Measurements from ENCODE around the gene CCDC3. TPM values are rescaled to one million over a fixed set of nuclear protein-coding genes. Genes with fewer than 3 reads are reported as not detected.

The CCDC3 gene
- polyA plus RNA-seq, 6 donors from 2014 or later: not detected

- Mint-ChIP-seq H3K36me3 (peaks cover 0 to 2% of the 10 kb centered on the region in 2 donors), H3K27me3 (peaks cover 0 to 8% (median 0%) of the 10 kb centered on the region in 3 donors), H3K4me3 (no peak overlapping the region), H3K4me1 (no peaks in the 10 kb centered on the region), H3K27ac (no peak overlapping the region), H3K9me3 (peaks cover 3 to 10% (median 7%) of the 10 kb centered on the region in 7 donors)
- ATAC-seq (ENCODE audit: low read depth in 2 of 2) (no peak), DNase-seq (no peak)
Observed at GRCh38 chr10:12947741-12948140, 53.8 kb downstream of the CCDC3 start.

DNA sequence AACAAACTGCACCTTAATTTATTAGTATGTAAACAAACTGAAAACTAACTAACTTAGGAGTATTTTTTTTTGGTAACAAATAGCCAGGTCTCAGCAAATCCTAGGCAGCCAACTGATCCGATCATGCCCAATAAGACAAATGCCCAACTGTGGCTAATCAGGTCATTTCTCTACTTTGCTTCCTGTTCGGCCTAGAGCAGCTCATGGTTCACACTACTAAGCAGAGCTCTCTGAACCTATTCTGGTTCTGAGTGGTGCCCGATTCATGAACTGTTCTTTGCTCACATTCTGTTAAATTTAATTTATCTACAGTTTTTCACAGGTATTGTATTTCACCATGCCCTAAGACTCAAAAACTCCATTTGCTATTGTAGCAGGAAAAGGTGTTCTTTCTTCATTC lies 55.1 kb downstream of the CCDC3 start:
- no peaks in the 10 kb centered on the region for H3K36me3 Mint-ChIP-seq
- ATAC-seq (ENCODE audit: low read depth in 2 of 2) (no peak), DNase-seq (no peak)
- no peak overlapping the region for H3K27ac Mint-ChIP-seq
- peaks cover 0 to 8% (median 0%) of the 10 kb centered on the region in 3 donors for H3K27me3 Mint-ChIP-seq
- H3K4me1 Mint-ChIP-seq: no peaks in the 10 kb centered on the region
- H3K4me3 Mint-ChIP-seq: no peak overlapping the region
- H3K9me3 Mint-ChIP-seq: peaks cover 0 to 1% (median 0%) of the 10 kb centered on the region in 7 donors

GRCh38 chr10:12945690-12946359 lies 55.7 kb downstream of the CCDC3 start:
- no peak for DNase-seq
- Mint-ChIP-seq H3K4me1 (no peaks in the 10 kb centered on the region), H3K36me3 (no peaks in the 10 kb centered on the region), H3K9me3 (peaks cover 0 to 1% (median 0%) of the 10 kb centered on the region in 7 donors), H3K4me3 (no peak overlapping the region), H3K27me3 (peaks cover 0 to 8% (median 0%) of the 10 kb centered on the region in 3 donors), H3K27ac (no peak overlapping the region)
- peak; percentile 14 to 34 for ATAC-seq (ENCODE audit: low read depth in 2 of 2)

DNA sequence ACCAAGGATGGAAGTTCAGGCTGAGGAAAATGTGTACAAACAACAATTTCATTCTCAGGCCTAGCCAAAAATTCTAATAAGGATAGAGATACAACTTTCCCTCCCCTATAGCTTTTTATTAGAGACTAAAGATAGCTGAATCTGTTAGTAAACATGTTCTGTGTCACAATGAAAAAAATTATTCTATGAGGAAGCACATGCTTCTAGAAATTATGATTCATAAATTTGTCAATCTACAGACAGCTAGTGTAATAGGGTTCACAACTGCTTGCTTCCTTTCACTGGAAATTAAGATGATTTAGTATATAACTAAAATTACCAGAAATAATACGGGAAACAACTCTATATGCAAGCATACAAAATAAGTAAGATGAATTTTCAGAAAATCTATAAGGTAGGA lies 56.6 kb downstream of the CCDC3 start:
- Mint-ChIP-seq H3K36me3 (no peaks in the 10 kb centered on the region), H3K27me3 (peaks cover 0 to 4% (median 0%) of the 10 kb centered on the region in 3 donors), H3K4me3 (no peak overlapping the region), H3K27ac (no peak overlapping the region), H3K4me1 (no peaks in the 10 kb centered on the region), H3K9me3 (peaks cover 0 to 1% (median 0%) of the 10 kb centered on the region in 7 donors)
- no peak for ATAC-seq (ENCODE audit: low read depth in 2 of 2)
- no peak for DNase-seq

GRCh38 chr10:12943425-12943824 lies 58.1 kb downstream of the CCDC3 start:
- H3K27ac Mint-ChIP-seq: no peak overlapping the region
- no peak for DNase-seq
- no peak overlapping the region for H3K4me3 Mint-ChIP-seq
- H3K4me1 Mint-ChIP-seq: no peaks in the 10 kb centered on the region
- H3K27me3 Mint-ChIP-seq: peaks cover 0 to 11% (median 8%) of the 10 kb centered on the region in 3 donors
- ATAC-seq (ENCODE audit: low read depth in 2 of 2): no peak
- H3K9me3 Mint-ChIP-seq: peaks cover 0 to 1% (median 0%) of the 10 kb centered on the region in 7 donors
- H3K36me3 Mint-ChIP-seq: no peaks in the 10 kb centered on the region

DNA sequence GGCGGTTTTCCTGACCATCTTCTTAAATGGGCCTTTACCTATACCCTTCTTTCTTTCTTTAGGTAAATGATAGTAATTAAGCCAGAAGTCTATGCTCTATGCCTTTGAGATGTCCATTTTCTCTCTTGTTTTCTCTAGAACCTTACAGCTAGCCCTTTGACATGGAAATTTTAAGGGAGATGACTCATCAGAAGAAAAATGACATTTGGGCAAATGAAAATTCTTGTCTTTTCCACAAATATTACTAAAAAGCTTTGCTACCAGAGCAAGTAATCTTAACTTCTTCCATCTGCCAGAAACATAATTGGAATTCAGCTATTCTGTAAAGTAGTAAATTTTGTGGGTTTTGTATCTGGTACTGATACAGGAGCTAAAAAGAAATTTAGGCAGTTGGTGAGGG lies 59.5 kb downstream of the CCDC3 start:
- Mint-ChIP-seq H3K27ac (no peak overlapping the region), H3K27me3 (peaks cover 0 to 19% (median 18%) of the 10 kb centered on the region in 3 donors), H3K36me3 (no peaks in the 10 kb centered on the region), H3K4me3 (no peak overlapping the region), H3K9me3 (no peaks in the 10 kb centered on the region), H3K4me1 (no peaks in the 10 kb centered on the region)
- ATAC-seq (ENCODE audit: low read depth in 2 of 2) (no peak), DNase-seq (no peak)

- Mint-ChIP-seq H3K9me3 (peaks cover 0 to 1% (median 0%) of the 10 kb centered on the region in 7 donors), H3K36me3 (no peaks in the 10 kb centered on the region)
- no peak for ATAC-seq (ENCODE audit: low read depth in 2 of 2)
Observed at GRCh38 chr10:12940791-12941190, 60.7 kb downstream of the CCDC3 start.

GRCh38 chr10:12938271-12938670 lies 63.2 kb downstream of the CCDC3 start:
- H3K4me1 Mint-ChIP-seq: no peaks in the 10 kb centered on the region
- no peak overlapping the region for H3K4me3 Mint-ChIP-seq
- ATAC-seq (ENCODE audit: low read depth in 2 of 2): no peak
- DNase-seq: no peak
- H3K27me3 Mint-ChIP-seq: peaks cover 0 to 19% (median 18%) of the 10 kb centered on the region in 3 donors
- peaks cover 0 to 10% (median 0%) of the 10 kb centered on the region in 7 donors for H3K9me3 Mint-ChIP-seq
- H3K36me3 Mint-ChIP-seq: no peaks in the 10 kb centered on the region
- H3K27ac Mint-ChIP-seq: no peak overlapping the region

More at GRCh38 chr10:12940791-12941190, 60.7 kb downstream of the CCDC3 start:
- Mint-ChIP-seq H3K27me3 (peaks cover 0 to 19% (median 18%) of the 10 kb centered on the region in 3 donors), H3K4me3 (no peak overlapping the region), H3K4me1 (no peaks in the 10 kb centered on the region), H3K27ac (peak overlapping the region in 1 of 6 donors; percentile 8)
- DNase-seq: no peak

DNA sequence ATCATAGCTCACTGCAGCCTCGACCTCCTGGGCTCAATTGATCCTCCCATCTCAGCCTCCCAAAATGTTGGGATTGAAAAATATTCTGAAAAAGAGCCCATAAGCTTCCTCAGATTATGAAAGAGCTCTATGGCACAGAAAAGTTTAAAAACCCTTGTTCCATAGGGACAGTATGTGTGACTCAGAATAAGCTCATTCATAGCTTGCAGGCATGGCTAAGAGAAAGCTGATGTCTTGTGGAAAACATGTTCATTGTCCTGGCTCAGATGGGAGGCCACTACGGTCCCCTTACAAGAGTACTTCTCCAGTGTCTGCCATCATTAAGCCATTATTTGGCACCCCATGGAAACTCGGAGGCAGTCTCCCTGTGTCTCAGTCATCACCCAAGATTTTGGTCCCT lies 64.0 kb downstream of the CCDC3 start:
- no peak overlapping the region for H3K4me3 Mint-ChIP-seq
- DNase-seq (no peak), ATAC-seq (ENCODE audit: low read depth in 2 of 2) (no peak)
- peaks cover 0 to 19% (median 18%) of the 10 kb centered on the region in 3 donors for H3K27me3 Mint-ChIP-seq
- no peaks in the 10 kb centered on the region for H3K4me1 Mint-ChIP-seq
- H3K9me3 Mint-ChIP-seq: peaks cover 0 to 11% (median 0%) of the 10 kb centered on the region in 7 donors
- no peaks in the 10 kb centered on the region for H3K36me3 Mint-ChIP-seq
- H3K27ac Mint-ChIP-seq: no peak overlapping the region

DNA sequence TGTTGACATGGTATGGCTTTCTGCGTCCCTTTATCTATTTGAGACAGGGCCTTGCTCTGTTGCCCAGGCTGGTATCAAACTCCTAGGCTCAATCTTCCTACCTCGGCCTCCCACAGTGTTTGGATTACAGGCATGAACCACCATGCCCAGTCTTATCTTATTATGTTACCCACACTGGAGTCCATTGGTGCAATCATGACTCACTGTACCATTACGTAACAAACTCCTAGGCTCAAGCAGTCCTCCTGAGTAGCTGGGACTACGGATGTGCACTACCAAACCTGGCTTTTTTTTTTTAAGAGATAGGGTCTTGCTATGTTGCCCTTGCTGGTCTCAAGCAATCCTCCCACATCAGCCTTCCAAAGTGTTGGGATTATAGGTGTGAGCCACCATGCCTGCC lies 66.7 kb downstream of the CCDC3 start:
- Mint-ChIP-seq H3K27ac (no peak overlapping the region), H3K4me1 (no peaks in the 10 kb centered on the region), H3K27me3 (peaks cover 1 to 19% (median 18%) of the 10 kb centered on the region in 3 donors), H3K9me3 (peaks cover 0 to 11% (median 0%) of the 10 kb centered on the region in 7 donors), H3K4me3 (peak overlapping the region in 1 of 8 donors; percentile 9), H3K36me3 (no peaks in the 10 kb centered on the region)
- no peak for DNase-seq
- no peak for ATAC-seq (ENCODE audit: low read depth in 2 of 2)

DNA sequence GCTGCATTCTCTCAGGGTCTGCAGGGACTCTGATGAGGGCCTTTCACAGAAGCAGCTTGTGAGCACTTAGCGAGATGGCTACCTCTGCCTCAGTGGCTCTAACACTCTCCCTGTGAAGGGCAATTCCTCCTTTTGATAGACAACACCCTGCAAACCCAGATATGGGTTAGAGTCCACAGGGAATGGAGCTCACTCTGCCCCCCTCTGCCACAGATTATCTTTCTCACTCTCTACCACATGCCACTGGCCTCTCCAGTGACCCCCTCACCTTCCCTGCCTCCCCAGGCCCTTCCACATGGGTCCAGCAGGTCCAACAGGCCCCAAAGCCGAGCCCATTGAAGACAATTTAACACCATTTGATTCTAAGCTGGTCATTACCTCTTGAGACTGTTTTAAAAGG lies 72.1 kb downstream of the CCDC3 start:
- Mint-ChIP-seq H3K36me3 (no peaks in the 10 kb centered on the region), H3K4me1 (no peaks in the 10 kb centered on the region), H3K9me3 (peaks cover 0 to 17% (median 6%) of the 10 kb centered on the region in 7 donors), H3K4me3 (no peak overlapping the region), H3K27ac (peak overlapping the region in 1 of 6 donors; percentile 54), H3K27me3 (peaks cover 0 to 16% (median 5%) of the 10 kb centered on the region in 3 donors)
- DNase-seq (no peak), ATAC-seq (ENCODE audit: low read depth in 2 of 2) (no peak)

- no peak overlapping the region for H3K4me3 Mint-ChIP-seq
Observed at GRCh38 chr10:12928571-12928970, 72.9 kb downstream of the CCDC3 start.

DNA sequence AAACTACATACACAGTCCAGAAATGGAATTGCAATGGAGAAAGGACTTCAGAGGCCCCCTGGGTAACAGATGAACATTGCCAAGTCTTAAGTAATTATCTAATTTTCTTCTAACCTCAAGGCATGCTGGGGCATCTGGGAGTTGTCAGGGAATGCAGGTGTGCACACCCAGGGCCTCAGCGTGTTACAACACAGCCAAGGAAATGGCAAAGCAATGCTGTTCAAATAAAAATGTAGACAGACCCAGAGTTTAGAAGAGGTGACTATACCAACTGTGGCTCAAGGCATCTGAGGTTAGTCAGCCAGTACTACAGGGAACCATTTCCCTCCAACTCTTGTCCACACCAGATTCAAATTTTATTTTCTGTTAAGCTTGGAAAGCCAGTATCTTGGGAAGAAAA lies 73.6 kb downstream of the CCDC3 start:
- Mint-ChIP-seq H3K9me3 (peaks cover 0 to 17% (median 4%) of the 10 kb centered on the region in 7 donors), H3K27ac (no peak overlapping the region), H3K4me3 (no peak overlapping the region), H3K4me1 (no peaks in the 10 kb centered on the region), H3K36me3 (no peaks in the 10 kb centered on the region), H3K27me3 (peaks cover 0 to 16% (median 5%) of the 10 kb centered on the region in 3 donors)
- ATAC-seq (ENCODE audit: low read depth in 2 of 2): no peak
- no peak for DNase-seq

More at GRCh38 chr10:12928571-12928970, 72.9 kb downstream of the CCDC3 start:
- Mint-ChIP-seq H3K27ac (no peak overlapping the region), H3K27me3 (peaks cover 0 to 16% (median 5%) of the 10 kb centered on the region in 3 donors), H3K36me3 (no peaks in the 10 kb centered on the region), H3K4me1 (no peaks in the 10 kb centered on the region), H3K9me3 (peaks cover 0 to 17% (median 4%) of the 10 kb centered on the region in 7 donors)
- ATAC-seq (ENCODE audit: low read depth in 2 of 2) (no peak), DNase-seq (no peak)

GRCh38 chr10:12925845-12926244 lies 75.7 kb downstream of the CCDC3 start:
- ATAC-seq (ENCODE audit: low read depth in 2 of 2): no peak
- H3K9me3 Mint-ChIP-seq: peaks cover 0 to 17% (median 4%) of the 10 kb centered on the region in 7 donors

More at GRCh38 chr10:12925845-12926244, 75.7 kb downstream of the CCDC3 start:
- Mint-ChIP-seq H3K27me3 (peaks cover 5 to 24% (median 8%) of the 10 kb centered on the region in 3 donors), H3K27ac (no peak overlapping the region), H3K4me3 (no peak overlapping the region), H3K36me3 (no peaks in the 10 kb centered on the region), H3K4me1 (no peaks in the 10 kb centered on the region)
- no peak for DNase-seq

Measured in naive B cell (primary cell).